WI38 (cell line): ENCODE data around the gene FAM98A.

Experiments
- H3K4me3 ChIP-seq: 2 replicates; pipeline ENCODE4 v1.5.1; 2011; ENCODE audit warnings: low read depth, mild to moderate bottlenecking, control low read depth, low read length
- TF ChIP-seq, protein P1 (sequence below): IDR thresholded peaks from 2 replicates; pipeline ENCODE4 v1.5.1; 2012; ENCODE audit warnings: low read depth, mild to moderate bottlenecking, control low read depth, low read length

Gene FAM98A

GRCh38 chr2:33599175-33599942, at the start of gene FAM98A:
FAM98A (minus strand) TSS chr2:33599299; CDS start chr2:33599221, 78 bp downstream.
- H3K4me3 ChIP-seq, result peak within 1 kb of the TSS; percentile 83
- TF ChIP-seq, protein P1, sequence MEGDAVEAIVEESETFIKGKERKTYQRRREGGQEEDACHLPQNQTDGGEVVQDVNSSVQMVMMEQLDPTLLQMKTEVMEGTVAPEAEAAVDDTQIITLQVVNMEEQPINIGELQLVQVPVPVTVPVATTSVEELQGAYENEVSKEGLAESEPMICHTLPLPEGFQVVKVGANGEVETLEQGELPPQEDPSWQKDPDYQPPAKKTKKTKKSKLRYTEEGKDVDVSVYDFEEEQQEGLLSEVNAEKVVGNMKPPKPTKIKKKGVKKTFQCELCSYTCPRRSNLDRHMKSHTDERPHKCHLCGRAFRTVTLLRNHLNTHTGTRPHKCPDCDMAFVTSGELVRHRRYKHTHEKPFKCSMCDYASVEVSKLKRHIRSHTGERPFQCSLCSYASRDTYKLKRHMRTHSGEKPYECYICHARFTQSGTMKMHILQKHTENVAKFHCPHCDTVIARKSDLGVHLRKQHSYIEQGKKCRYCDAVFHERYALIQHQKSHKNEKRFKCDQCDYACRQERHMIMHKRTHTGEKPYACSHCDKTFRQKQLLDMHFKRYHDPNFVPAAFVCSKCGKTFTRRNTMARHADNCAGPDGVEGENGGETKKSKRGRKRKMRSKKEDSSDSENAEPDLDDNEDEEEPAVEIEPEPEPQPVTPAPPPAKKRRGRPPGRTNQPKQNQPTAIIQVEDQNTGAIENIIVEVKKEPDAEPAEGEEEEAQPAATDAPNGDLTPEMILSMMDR, result no peak

DNA sequence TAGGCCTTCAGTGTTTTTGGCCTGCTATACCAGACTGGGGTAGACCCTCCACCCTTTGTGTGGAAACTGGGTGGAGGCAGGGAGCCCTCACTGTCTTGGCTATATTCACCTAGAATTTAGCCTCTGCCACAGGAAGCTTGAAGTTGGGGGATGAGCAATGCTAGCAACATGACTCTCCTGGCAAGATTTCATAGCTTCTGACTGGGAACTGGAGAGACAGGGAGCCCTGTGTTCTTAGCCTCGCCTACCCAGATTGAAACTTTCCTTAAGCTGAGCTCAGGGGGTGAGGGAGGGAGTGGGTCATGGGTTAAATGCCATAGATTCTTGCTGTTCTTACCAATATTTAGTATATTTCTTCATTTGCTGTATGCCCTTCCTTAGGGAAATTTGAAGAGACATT, 46.8 kb upstream of the FAM98A start:
- no peak overlapping the region for H3K4me3 ChIP-seq
- TF ChIP-seq, protein P1, result no peak

DNA sequence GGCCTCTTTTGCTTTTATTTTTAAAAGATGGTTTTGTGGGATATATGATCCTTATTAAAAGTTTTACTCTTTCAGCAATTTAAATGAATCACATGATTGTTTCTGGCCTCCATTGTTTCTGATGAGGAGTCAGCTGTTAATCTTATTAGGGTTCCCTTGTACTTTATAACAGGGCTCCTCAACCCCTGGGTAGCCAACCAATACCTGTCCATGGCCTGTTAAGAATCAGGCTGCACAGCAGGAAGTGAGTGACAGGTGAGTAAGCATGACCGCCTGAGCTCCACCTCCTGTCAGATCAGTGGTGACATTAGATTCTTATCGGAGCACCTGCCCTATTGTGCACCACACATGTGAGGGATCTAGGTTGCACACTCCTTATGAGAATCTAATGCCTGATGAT, 45.1 kb upstream of the FAM98A start:
- TF ChIP-seq, protein P1, result no peak
- H3K4me3 ChIP-seq, result no peak overlapping the region

GRCh38 chr2:33636001-33636400, 36.9 kb upstream of the FAM98A start:
- TF ChIP-seq, protein P1, result no peak
- H3K4me3 ChIP-seq, result no peak overlapping the region

GRCh38 chr2:33634261-33634910, 35.3 kb upstream of the FAM98A start:
- H3K4me3 ChIP-seq, result no peak overlapping the region
- TF ChIP-seq, protein P1, result no peak

DNA sequence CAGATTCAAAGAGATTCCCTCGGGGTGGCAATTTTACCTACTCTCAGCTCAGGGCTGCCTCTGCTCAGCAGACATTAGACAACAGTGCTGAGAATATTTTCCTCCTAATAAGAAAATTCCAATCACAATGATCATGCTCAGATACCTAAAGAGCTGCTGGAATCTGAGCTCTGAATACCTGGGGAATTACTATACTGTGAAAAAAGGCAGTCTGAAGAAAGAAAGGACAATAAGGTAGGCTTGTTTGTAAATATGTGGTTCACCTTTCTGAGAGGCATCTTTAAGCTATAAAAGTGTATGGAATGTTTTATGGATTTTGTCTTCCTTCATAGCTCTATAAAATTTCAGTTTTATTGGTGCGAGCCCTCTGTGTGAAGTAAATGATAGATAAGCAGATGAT, 34.2 kb upstream of the FAM98A start:
- no peak overlapping the region for H3K4me3 ChIP-seq
- TF ChIP-seq, protein P1, result no peak

DNA sequence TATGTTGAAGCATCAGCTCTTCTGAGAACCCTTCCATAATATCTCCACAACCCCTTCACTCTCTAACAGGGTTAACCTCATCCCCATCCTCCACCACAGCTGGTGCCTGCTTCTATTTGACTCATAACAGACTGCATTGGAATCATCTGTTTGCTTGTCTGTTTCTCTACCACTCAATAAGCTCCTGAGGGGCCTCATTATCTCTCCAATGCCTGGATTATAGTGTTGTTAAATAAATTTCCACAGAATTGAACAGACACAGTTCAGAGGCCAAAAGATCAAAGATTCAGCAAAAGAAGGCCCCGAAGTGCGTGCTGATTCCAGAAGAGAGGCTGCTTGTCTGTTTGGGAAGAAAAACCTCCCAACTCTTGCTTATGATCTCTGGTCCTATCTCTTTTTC, 33.7 kb upstream of the FAM98A start:
- TF ChIP-seq, protein P1, result no peak
- H3K4me3 ChIP-seq, result no peak overlapping the region
